GM18502 (cell line): ENCODE results near the gene NRSN2.
"Not testable (repeated sequence)": the region's sequence is repeated elsewhere in the genome, so short reads cannot be mapped to it uniquely, and the experiment has no call there.

Experiments used
- ATAC-seq: cut with Tn5 transposase; IDR thresholded peaks from one replicate; pipeline ENCODE4 v1.9.1; 2021; ENCODE audit warnings: mild to moderate bottlenecking; ENCODE audit not compliant: unreplicated experiment, poor library complexity

NRSN2 gene

DNA sequence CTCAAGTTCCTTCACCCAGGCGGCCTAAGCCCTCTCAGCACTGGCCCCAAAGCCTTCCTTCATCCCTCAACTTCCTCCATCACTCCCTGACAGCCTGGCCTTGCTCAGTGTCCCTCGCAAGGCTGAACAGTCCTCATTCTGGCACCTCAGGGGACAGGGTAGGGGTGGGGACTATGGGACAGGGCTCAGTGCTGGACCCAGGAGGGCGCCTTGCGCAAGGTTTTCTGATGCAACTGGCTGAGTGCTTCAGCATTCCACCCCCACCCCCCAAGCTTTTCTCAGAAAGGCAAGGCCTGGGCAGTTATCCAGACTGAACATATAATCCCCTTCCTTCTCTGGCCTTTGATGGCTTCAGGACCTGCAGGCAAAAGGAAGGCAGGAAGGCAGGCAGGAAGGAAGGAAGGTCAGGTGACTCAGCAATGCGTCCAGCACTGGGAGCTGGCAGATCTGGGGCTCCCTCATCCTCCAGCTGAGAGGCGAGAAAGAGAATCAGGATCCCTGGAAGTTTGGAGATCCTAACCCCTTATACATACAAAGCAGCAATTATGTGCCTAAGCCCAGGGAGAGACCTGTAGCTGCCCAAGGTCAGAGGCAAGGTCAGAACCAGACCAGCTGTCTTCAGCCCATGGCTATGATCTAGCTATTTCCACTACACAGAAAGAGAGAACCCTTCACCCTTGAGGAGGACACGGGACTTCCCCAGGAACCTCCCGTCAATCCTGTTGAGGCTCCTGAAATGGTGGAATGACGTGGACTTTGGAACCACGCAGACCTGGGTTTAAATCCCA is 25.0 kb downstream of the NRSN2 start:
- no peak for ATAC-seq

DNA sequence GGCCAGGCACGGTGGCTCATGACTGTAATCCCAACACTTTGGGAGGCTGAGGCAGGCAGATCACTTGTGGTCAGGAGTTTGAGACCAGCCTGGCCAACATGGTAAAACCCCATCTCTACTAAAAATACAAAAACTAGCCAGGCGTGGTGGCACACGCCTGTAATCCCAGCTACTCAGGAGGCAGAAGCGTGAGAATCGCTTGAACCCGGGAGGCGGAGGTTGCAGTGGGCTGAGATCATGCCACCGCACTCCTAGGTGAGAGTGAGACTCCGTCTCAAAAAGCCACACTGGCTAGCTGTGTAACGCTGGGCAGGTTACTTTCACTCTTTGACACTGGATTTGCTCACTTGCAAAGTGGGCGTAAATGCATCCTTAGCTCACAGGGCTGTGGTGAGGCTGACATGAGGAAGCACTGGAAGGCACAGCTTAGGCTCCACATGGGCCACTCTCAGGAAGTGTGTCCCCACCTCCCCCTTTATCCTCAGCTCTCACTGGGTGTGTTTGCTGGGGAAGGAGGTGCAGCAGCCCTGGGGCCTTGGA is 25.7 kb downstream of the NRSN2 start:
- not testable (repeated sequence) for ATAC-seq

DNA sequence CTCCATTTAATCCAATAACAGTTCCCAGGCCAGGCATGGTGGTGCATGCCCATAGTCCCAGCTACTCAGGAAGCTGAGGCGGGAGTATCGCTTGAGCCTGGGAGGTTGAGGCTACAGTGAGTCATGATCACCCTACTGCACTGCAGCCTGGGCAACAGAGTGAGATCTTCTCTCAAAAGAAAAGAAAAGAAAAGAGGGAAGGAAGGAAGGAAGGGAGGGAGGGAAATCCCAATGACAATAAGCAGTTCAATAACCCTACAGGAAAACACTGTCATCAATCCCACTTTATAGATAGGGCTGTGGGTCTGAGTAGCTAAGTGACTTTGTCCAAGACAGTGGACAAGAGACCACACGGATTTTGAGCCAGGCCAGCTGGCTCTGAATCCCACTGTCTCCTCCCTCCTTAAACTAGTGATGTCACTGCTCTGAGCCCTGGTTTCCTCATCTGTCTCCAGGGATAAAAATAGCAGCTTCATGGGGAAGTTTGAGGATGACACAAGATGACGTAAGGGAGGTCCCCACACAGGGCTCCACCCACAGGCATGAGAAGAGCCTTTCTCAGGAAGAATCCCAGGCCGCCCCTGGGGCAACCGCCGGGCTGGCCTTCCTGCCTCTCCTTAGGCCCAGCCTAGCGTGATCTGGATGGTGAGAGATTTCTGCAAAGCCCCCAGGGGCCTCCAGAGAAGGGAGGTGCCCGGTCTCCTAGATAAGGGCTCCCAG is 26.4 kb downstream of the NRSN2 start:
- no peak for ATAC-seq

DNA sequence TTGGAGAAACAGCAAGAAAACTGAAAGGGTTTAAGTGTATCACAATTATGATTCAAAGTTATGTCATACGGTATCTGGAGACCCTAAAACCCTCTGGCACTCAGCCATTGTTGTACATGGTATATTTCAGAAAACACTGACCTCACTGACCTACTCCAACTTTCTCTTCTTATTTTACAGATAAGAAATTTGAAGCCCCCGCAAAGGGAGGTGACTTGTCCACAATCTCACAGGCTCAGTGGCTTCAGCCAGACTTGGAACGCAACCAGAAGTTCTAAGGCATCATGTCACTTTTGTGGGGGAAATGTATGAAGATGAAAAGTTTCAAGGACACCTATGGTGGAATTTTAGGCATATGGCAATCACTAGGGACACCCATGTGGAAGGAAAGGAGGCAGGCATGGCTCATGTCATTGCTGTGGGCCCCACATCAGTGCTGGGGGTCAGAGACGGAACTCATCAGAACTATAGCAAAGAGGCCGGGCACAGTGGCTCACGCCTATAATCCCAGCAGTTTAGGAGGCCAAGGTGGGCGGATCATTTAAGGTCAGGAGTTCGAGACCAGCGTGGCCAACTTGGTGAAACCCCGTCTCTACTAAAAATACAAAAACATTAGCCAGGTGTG is 28.5 kb downstream of the NRSN2 start:
- ATAC-seq, result no peak

DNA sequence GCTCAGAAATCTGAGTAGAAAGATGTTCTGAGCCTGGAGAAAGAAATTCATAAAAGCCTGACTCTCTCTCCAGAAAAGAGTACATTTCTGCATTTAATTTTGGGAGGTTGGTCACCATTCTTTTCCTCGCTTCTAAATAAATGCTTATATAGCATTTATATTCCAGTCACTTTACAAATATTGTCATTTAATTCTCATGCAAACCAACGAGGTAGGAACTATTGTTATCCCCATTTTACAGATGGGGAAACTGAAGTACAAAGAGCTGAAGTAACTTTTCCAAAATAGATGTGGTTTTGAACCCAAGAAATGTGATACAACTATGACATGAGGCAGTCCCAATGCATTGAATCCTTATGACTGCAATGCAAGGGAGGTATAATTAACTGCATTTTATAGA is 29.2 kb downstream of the NRSN2 start:
- no peak for ATAC-seq

DNA sequence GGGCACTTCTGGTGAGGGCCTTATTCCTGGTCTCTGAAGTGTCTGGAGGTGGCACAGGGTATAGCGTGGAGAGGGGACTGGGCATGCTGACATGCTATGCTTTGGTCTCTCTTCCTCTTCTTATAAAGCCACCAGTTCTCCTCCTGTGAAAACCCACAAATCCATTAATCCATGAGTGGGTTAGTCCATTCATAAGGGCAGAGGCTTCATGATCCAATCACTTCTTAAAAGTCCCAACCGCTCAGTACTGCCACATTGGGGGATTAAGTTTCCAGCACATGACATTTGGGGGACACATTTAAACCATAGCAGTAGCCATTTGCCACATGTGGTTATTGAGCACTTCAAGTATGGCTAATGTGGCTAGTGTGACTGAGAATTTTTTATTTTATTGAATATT is 29.8 kb downstream of the NRSN2 start:
- no peak for ATAC-seq

DNA sequence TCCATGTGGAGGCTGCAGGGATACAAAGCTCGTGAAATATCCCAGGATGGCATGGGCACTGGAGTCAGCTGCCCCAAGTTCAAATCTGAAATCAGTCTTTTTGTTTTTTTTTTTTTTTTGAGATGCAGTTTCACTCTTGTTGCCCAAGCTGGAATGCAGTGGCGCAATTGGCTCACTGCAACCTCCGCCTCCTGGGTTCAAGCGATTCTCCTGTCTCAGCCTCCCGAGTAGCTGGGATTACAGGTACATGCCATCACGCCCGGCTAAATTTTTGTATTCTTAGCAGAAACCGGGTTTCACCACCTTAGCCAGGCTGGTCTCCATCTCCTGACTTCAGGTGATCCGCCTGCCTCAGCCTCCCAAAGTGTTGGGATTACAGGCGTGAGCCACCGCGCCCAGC is 30.7 kb downstream of the NRSN2 start:
- ATAC-seq, result not testable (repeated sequence)

DNA sequence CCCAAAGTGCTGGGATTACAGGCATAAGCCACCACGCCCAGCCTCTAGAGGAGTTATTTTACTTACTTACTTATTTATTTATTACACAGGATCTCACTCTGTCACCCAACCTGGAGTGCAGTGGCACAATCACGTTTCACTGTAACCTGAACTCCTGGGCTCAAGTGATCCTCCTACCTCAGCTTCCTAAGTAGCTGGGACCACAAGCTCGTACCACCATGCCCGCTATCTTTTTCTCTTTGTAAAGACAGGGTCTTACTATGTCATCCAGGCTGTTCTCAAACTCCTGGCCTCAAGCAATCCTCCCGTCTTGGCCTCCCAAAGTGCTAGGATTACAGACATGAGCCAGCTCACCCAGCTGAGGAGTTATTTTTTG is 32.0 kb downstream of the NRSN2 start:
- no peak for ATAC-seq

DNA sequence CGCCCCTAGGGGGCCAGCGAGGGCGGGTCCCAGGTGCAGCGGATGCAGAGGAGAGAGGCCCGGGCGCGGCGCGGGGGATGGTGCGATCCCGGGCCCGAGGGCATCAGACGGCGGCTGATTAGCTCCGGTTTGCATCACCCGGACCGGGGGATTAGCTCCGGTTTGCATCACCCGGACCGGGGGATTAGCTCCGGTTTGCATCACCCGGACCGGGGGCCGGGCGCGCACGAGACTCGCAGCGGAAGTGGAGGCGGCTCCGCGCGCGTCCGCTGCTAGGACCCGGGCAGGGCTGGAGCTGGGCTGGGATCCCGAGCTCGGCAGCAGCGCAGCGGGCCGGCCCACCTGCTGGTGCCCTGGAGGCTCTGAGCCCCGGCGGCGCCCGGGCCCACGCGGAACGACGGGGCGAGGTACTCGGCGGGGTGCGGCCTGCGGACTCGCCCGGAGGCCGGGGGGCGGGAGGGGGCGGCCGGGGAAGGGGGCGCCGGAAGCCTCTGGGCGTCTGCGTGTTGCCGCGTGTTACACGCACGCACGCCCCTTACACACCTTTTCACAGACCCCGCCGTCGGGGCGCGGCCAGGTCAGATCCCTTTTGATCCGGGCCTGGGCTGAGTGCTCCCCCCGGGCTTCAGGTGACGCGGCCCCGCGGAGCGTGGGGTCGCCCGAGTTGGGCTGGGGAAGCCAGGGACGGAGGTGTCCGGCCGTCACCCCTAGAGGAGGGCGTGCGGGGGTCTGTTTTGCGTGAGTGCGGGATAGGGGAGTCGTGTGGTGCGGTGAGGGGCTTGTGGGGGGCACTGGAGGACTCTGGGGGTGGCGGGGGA is 34.1 kb downstream of the NRSN2 start:
- ATAC-seq, result peak; percentile 54

DNA sequence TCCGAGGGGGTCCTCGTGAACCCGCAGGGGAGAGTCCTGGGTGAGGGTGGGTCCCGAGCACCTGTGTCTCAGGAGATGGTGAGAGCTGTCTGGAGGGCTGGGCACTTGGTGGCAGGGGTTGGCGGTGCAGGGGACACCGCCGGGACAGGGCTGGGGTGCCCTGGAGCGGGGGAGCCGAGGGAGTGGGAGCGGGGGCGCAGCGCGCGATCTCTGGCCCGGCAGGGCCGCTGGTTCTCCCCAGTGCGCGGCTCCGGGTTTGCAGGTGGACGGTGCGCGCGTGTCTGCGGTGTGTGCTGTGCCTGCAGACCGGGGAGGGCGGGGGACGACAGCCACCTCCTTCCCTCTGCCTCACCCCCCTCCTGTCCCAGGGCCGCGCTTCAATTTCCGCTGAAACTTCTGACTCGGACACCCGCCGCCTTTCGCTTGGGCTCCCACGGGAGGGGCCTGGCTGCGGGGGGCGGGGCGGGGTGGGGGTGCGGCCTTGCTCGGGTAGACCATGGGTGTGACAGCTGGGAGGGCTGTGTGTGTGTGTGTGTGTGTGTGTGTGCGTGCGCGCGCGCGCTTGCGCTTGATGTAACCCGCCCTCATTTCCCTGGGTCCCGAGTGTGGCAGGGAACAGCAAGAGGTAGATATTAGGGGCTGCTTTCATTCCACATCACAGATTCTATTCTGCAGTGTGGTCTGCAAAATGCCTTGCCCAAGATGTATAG is 34.8 kb downstream of the NRSN2 start:
- peak; percentile 66 for ATAC-seq

DNA sequence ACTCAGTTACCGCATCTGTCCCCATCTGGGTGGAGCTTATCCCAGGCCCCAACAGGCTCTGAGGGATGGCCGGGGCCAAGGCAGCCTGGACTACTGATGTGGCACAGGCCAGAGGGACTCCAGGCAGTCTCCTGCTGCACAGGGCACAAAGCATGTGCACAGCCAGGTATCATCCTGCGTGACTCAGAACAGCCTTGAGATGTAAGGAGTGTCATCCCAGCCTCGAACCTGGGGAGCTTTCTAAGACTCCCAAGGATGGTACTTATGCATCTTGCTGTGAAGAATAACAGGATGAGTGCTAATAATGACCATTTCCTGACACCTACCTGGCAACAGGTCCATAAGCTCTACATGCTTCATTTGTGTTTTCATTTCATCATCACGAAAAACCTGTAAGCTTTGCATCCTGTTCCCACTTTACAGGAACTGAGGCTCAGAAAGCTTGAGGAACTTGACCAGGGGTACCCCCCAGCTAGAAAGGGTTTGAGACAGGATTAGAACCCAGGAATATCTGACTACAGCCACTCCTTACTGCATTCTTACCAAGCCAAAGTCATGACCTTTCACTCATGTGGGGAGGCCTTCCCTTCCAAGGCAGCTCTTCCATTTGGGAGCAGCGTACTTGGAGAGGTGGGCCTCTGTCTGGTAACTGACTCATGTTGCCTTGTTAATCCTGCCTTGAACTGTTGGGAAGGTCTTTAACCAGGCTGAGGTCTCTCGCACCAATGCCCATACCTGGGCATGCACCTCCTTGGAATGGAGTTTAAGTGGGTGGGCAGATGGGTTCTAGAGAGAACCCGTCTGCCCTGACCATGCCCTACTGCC is 35.6 kb downstream of the NRSN2 start:
- ATAC-seq, result peak; percentile 11

DNA sequence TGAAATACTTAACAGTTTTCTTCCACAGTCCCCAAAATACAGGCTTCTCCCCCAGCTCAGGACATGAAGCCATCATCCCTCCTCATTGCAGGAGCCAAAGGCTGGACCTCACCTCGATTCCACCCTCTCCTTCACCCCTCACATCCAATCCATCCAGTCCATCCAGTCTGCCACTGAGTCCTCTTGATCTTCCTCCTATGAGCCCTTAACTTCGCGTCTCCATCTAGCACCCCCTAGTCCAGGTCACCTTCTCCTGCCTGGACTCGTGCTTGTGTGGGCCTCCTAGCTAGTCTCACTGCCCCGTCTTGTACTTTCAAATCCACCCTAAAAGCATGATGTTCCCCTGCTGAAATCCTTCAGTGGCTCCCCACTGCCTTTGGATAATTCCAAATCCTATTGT is 37.0 kb downstream of the NRSN2 start:
- ATAC-seq, result no peak

DNA sequence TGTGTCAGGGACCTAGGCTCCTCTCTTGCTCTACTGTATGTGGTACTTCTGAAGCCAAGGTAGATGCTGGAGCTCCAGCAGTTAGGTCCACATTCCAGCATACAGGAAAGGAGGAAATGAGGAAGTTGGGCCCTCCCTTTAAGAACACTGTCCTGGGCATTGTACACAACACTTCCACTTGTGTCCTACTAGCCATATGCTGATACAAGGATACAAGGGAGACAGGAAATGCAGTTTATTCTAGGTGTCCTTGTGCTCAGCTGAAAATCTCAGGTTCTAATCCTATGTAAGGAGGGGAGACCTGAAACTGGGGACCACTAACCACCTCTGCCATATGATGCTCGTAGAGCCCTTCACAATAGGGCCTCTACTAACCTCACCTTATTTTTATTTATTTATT is 37.8 kb downstream of the NRSN2 start:
- no peak for ATAC-seq

DNA sequence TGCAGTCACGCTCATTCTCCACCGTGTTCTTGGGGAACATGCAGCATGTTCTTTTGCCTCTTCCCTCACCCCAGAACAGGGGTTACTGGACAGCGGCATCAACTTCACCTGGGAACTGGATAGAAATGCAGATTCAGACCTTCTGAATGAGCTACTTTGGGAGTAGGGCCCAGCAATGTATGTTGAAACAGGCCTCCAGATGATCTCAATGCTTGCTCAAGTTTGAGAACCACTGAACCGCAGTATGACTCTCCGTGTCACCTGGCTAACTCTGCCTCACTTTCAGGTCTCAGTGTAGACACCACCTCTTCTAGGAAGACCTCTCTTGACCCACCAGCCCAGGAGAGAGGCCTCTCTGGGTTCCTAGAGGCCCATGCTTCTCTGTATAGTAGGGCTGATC is 38.5 kb downstream of the NRSN2 start:
- no peak for ATAC-seq

DNA sequence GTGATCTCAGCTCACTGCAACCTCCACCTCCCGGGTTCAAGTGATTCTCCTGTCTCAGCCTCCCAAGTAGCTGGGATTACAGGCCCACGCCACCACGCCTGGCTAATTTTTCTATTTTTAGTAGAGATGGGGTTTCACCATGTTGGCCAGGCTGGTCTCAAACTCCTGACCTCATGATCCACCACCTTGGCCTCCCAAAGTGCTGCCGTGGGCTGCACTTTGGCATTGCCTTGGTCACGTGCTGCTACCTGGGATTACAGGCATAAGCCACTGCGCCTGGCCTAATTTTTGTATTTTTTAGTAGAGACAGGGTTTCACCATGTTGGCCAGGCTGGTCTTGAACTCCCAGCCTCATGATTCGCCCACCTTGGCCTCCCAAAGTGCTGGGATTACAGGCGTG is 39.7 kb downstream of the NRSN2 start:
- ATAC-seq, result not testable (repeated sequence)

DNA sequence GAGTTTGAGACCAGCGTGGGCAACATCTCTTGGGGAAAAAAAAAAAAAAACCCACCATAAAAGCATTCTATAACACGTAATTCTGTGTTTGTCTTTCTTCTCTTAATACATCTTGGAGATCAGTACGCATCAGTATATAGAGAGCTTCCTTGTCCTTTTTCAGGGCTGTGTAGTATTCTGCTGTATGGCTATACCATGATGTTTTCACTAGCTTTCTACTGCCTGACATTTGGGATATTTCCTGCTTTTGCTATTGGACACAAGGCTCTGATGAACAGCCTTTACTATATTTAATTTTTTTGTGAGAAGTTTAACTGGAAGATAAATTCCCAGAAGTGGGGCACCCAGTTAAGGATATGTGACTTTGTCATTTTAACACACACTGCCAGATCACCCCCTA is 40.6 kb downstream of the NRSN2 start:
- no peak for ATAC-seq

DNA sequence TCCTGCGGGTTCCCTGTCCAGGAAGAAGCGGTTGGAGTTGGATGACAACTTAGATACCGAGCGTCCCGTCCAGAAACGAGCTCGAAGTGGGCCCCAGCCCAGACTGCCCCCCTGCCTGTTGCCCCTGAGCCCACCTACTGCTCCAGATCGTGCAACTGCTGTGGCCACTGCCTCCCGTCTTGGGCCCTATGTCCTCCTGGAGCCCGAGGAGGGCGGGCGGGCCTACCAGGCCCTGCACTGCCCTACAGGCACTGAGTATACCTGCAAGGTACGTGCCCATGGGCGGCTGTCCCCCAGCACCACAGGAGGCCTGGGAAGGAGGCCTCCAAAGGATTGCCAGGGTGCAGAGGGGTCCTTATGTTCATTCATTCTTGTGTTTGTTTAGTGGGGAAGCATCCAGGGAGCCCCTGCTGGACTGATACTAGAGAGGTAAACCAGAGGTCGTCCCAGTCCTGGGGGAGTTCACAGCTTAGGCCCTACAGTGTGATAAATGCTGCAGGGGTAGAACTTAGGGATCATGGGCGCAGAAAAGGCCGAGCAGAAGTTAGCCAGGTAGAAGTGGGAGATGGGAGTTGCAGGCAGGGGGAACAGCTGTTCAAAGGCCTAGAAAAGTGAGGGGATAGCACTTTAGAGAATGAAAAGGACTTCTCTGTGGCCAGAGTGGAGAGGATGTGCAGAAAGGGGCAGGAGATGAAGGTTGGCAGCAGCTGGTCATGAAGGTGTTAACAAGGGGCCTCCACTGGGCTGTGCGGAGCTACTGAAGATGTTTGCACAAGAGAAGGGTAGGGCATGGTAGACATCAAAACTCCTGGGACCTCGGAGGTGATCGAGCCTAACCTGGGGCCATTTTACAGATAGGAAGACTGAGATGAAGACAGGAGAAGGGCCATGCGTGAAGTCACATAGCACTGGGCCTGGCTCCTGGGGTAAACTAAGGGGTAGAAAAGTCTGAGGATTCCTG is 41.4 kb downstream of the NRSN2 start:
- ATAC-seq, result no peak

DNA sequence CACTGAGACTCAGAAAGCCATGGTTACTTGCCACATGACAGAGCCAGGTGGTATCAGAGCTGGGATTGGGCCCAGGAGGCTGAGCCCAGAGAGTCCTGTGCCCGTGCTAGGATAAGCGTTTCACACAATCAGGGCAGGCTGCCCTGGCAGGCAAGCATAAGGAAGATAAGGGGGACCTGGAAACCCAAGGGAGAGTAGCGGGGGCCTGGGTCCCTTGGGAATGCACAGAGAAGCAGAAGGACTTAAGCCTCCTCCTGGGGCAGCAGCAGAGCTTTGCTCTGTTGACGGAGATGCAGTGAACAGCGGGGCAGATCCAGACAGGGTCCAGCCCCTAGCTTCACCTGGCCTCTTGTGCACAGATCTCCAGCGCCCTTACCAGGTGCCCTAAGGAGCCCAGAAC is 42.3 kb downstream of the NRSN2 start:
- no peak for ATAC-seq
